ENCODE measurements around the gene C6orf52. TPM values are rescaled to one million over a fixed set of nuclear protein-coding genes. Genes with fewer than 3 reads are reported as not detected.
"Not testable (repeated sequence)": the region's sequence is repeated elsewhere in the genome, so short reads cannot be mapped to it uniquely, and the experiment has no call there.

C6orf52 gene
- total RNA-seq, 1 donor from 2014 or later: not detected

DNA sequence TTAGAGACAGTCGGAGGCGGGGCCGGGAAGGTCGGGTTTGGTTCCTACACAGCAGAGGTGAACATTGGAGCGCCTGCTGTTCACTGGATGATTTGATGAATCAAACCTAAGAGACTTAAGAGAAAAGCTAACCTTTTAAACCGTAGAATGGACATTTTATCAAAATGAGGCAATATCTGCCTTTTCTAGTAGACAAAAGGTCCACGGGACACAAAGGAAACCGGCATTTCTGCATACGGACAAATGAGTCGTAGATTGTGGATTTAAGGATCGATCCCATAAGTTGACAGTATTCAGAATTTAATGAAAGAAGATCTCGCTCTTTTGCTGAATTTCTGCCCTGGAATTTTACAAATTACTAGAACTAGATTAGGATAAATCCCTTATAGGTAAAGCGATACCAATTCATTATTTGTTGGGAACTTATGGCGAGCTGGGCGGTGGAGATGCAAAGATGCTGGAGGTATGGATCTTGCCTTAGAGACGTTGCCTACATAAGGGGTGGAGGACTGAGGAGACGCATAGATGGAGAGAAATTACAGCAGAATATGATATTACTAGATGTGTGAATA is 756 bp upstream of the C6orf52 start:
- no peak for DNase-seq

DNA sequence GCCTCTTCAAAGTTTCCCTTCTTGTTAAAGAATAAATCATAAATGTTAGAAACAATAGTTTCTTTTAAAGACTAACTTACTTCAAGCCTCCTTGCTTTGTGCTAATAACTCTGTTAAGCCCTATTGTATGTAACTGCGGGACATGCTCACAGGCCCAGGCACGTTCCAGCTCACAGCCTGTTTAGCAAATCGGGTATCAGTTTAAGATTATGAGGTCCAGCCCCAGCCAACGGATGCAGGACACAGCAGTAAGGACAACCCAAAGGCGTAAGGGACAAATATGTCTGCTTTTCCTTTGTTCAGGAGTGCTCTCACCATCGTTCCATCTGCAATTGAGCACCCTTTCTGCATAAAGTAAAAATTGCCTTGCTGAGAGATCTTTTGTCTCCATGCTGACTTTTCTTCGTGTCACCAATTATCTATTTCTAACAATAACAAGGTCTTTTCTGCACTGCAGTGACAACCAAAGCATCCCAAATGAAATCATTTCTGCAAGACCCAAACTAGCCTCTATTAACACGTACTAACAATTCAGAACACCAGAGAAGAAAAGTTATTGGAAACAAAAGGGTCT is 1.4 kb downstream of the C6orf52 start:
- DNase-seq: no peak

DNA sequence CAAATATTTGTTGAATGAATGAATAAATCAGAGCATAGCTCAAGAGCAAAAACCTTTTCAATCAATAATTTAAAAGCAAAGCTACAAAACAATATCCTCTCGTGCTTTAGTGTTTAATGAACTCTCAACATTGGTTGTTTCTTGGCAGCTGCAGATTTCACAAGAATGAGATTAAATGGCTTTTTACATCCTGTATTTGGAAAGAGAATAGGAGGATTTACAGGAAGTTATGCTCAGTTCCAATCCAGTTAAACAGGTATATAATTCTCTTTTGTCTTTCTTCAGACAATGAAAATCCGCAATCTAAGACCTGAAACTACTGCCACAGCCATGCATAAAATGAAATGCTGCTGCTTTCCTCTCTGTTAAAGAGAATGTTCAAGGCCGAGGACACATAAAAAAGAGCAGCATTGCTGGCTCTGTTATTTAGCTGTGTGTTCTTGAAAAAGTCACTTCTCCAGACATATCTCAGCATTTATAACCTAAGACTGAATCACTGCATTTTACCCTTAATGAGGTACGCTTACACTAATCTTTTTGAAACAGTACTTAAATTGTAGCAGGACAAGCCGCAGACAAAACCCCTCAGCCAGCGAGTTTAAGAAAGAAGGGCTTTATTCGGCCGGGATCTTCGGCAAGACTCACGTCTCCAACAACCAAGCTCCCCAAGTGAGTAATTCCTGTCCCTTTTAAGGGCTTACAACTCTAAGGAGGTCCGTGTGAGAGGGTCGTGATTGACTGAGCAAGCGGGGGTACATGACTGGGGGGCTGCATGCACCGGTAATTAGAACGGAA is 3.6 kb downstream of the C6orf52 start:
- no peak for DNase-seq

DNA sequence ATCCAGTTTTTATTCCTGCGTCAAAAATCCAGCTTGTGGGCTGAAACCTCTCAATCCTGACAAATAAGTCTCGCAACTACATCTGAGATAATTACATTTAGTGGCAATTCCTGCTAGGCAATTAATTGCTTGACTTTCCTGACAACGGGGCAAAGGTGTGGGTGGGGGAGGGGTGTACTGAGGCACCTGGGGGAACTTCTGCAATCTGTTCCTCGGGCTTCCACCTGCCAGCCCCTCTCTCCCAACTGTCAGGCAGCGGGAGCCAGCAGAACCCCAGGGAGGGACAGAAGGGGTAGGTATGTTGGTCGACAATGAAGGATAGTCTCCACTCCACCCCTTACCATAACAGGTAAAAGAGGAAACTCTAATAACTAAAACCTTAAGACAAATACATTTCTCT is 6.8 kb downstream of the C6orf52 start:
- DNase-seq: no peak

DNA sequence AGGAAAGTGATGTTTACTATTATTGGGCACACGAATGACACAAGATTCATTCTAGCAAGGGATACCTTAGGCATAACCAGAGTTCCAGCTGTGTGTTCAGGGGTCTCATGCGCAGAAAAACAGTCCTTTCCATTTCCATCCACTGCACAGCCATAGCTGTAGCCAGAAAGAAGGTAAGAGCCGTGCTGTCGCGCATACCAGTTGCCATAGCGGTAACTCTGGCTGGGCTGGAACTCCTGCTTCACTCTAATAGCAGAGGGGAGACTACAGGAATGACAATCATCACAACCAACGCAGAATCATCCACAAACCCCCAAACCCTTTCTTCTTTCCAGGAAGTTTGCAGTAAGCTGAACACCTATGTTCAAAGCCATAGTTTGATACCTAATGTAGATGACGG is 7.5 kb downstream of the C6orf52 start:
- no peak for DNase-seq

DNA sequence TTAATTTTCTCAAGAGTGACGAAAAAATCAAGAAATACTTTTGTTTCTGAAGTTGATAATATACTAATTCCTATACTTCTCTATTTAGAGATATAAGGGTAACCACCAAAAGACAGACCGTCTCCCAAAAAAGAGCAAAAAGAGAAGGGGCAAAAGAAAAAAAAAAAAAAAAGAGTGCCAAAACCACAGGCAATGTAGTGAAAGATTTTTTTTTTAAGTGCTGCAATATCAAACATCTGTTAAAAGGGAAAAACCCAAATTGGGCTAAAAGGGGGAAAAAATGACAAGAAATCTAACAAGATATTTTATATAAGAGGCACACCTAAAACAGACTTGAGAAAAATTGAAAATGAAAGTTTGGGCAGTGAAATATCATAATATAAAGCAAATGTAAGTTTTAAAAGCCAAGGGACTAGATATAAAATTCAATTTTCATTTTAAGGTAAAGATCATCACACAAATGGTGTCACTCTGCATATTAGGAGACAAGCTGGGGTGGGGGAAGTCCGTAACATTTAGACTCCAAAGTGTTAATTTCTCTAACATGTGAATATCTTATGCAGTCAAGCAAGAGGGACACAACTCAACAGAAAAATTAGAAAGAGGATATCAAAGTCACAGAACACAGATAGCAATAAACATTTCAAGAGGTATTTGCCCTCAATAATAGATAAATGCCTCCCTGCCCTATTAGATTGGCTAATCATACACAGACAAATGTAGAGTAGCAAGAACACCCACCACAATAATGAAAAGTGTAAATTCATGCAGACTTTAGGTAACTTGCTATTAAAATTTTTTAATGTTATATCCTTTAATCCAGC is 9.1 kb downstream of the C6orf52 start:
- no peak for DNase-seq

DNA sequence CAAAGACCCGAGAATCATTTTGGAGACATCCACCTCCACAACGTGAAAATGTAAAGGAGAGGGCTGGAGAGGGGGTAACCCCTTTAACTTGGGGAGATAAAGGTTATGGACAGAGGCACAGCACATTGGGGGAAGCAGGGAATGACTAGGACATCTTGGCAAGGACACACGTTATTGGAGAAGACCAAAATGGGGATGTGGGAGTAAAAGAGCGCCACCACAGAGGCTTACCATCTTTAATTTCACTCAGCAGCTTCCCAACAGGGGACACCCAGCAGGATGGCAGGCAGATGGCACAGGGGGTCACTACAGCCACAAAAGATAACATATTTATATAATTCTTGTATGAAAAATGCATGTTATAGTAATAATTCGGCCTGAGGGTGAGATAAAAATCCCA is 9.8 kb downstream of the C6orf52 start:
- DNase-seq: no peak

DNA sequence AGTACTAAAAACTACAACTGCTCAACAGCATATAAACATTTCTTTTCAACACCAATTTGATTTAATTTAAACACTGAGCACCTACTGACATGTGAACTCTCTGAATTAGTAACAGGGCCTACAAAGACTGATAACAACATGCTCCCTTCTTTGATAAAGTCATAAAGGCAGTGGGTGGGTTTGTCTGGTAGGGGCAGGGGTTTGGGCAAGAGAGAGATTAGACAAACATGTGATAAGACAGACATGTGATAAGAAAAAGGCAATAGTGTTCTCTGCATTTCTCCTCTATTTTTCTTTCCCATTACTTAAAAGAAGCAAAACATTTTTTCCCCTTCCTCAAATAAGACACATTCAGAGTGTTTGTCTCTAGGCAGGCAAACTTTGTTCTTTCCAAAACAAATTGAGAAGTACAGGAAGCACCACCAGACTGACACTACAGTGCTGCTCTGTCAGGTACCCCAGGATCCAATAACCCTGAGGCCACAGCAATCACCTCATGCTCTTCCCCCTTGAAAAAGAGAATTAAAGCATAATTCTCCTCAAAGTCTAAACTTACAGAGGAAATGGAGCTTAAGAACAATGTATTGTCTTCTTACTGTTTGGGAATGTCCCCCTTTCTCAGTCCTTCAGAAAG is 11.9 kb downstream of the C6orf52 start:
- no peak for DNase-seq

DNA sequence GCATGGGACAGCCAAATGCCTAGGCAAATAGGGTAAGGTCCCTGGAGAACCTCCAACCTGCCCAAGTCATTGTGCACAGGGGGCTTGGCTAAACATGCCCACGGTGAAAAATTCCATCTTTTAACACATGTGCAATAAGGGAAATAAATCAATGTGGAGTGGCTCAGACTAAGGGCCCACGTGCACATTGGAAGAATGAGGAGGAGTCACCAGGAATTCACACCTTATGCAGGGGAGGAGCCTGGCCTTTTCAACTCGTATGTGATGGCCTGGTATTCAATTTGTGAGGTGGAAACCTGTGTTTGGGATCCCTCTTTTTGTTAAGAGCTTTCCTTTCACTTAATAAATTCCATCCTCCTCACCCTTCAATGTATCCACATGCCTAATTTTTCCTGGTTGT is 12.6 kb downstream of the C6orf52 start:
- DNase-seq: no peak

DNA sequence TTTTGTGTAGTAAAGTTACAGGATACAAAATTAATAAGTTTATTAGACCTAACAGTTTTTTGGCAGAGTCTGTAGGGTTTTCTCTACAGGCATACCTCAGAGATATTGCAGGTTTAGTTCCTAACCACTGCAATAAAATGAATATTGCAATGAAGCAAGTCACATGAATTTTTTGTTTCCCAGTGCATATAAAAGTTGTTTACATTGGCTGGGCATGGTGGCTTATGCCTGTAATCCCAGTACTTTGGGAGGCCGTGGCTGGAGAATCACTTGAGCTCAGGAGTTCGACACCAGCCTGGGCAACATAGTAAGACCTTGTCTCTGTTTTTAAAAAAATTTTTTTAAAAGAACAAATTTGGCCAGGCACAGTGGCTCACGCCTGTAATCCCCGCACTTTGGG is 16.0 kb downstream of the C6orf52 start:
- DNase-seq: no peak

DNA sequence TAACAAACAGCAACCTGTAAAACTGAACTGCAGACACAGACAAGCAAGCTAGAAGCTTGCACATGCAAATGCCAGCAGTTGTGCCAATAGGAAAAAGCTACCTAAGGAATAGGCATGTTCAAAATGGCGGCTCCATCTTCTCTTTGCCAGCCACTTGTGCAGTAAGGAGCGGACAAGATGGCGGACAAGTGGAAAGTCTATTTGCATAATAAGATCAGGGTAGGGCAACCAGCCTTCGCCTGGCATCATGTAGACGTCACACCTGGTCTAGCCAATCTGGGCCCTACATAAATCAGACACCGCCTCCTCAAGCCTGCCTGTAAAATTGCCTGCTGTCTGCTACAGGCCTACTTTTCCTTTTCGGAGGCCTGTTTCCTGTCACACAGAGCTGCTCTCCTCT is 18.0 kb downstream of the C6orf52 start:
- DNase-seq: no peak

DNA sequence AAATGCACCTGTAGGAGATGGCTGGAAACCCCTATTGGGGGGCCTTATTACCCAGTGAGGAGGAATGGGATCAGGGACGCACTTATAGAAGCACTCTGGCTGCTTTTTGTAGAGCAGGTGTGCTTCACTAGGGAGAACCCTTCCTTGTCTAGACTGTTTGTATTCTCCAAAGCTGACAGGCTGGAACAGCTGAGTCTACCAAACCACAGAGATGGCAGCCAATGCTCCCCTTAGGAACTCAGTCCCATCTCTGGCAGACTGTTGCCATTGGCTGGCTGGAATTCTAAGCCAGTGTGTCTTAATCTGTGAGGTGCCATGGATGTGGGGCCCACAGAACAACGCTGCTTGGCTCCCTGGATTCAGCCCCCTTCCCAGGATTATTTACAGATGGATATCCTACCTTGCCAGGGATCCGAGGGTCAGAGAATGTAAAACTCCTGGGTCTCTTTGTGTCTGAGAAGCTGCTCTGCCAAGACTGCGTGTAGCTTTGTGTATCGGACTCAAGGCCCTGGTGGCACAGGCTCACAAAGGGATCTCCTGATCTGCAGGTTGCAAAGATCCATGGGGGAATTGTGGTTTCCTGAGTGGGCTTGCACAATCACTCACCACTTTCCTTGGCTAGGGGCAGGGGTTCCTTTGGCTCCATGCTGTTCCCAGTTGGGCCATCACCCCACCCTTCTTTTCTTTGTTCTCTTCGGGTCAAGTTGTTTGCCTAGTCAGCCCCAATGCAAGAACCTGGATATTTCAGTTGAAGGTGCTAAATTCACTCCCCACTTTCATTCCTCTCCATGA is 26.1 kb downstream of the C6orf52 start:
- no peak for DNase-seq

DNA sequence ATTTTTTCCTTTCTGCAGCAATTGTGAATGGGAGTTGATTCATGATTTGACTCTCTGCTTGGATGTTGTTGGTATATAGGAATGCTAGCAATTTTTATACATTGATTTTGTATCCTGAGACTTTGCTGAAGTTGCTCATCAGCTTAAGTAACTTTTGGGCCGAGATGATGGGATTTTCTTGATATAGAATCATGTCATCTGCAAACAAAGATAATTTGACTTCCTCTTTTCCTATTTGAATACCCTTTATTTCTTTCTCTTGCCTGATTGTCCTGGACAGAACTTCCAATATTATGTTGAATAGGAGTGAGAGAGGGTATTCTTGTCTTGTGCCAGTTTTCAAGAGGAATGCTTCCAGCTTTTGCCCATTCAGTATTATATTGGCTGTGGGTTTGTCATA is 28.8 kb downstream of the C6orf52 start:
- DNase-seq: not testable (repeated sequence)

DNA sequence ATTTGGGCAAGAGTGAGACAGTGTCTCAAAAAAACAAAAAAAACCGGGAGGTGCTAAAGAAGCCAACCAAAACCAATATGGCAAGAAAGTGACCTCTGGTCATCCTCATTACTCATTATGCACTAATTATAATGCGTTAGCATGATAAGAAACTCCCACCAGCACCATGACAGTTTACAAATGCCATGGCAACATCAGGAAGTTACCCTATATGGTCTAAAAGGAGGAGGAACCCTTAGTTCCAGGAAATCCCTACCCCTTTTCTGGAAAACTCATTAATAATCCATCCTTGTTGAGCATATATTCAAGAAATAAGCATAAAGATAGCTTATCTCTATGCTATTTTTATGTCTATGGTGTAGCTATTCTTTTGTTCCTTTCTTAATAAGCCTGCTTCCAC is 31.7 kb downstream of the C6orf52 start:
- DNase-seq: no peak

DNA sequence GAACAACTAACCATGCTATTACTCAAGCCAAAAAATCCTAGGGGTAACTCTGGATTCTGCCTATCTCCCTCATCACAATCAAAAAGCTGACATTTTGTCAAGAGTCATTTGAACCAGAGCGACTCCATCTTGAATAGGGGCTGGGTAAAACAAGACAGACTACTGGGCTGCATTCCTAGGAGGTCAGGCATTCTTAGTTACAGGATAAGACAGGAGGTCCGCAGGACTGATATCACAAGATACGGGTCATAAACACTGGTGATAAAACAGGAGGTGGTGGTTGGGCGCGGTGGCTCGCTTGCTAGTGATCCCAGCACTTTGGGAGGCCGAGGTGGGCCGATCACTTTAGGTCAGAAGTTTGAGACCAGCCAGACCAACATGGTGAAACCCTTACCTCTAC is 32.2 kb downstream of the C6orf52 start:
- no peak for DNase-seq

DNA sequence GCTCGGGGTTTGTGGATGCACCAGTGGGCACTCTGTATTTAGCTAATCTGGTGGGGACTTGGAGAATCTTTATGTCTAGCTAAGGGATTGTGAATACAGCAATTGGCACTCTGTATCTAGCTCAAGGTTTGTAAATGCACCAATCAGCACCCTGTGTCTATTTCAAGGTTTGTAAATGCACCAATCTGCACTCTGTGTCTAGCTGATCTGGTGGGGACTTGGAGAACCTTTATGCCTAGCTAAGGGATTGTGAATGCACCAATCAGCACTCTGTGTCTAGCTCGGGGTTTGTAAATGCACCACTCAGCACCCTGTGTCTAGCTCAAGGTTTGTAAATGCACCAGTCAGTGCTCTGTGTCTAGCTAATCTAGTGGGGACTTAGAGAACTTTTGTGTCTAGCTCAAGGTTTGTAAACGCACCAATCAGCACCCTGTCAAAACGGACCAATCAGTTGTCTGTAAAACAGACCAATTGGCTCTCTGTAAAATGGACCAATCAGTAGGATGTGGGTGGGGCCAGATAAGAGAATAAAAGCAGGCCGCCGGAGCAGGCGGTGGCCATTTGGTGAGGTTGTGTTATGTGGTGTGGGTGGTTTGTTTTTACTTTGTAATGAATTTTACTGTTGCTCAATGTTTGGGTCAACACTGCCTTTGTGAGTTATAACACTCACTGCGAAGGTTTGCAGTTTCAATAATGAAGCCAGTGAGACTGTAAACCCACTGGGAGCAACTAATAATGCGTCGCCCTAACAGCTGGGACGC is 33.8 kb downstream of the C6orf52 start:
- not testable (repeated sequence) for DNase-seq

DNA sequence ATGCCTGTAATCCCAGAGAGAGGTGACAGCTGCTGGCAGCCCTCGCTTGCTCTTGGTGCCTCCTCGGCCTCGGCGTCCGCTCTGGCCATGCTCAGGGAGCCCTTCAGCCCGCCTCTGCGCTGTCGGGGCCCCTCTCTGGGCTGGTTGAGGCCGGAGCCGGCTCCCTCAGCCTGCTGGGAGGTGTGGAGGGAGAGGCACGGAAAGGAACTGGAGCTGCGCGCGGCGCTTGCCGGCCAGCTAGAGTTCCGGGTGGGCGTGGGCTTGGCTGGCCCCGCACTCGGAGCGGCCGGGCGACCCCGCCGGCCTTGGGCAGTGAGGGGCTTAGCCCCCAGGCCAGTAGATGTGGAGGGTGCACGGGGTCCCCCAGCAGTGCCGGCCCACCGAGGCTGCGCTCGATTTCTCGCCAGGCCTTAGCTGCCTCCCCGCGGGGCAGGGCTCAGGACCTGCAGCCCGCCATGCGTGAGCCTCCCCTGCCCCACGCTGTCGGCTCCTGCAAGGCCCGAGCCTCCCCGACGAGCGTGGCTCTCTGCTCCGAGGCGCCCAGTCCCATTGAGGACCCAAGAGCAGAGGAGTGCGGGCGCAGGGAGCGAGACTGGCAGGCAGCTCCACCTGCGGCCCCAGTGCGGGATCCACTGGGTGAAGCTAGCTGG is 34.6 kb downstream of the C6orf52 start:
- no peak for DNase-seq

DNA sequence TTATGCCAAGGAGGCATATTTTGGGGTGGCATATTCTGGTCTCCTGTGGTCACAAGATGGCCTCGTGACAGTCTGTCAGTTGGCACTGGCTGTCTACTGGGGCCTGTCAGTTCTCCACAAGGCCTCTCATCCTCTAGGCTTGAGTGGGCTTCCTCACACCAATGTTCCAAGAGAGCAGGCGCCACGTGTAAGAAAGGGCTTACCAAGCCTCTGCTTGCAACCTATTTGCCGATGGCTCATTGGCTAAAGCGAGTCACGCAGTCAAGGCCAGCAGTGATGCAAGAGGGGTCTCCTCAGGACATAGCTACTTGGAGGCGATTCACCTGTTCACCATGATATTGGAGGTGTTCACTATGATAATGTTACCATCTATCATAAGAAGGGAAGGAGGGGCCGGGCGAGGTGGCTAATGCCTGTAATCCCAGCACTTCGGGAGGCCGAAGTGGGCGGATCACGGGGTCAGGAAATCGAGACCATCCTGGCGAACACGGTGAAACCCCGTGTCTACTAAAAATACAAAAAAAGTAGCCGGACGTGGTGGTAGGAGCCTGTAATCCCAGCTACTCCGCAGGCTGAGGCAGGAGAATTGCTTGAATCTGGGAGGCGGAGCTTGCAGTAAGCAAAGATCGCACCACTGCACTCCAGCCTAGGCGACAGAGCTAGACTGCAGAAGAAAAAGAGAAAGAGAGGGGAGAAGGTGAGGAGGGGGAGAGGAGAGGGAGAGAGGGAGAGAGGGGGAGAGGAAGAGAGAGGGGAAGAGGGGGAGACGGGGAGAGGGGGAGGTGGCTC is 35.3 kb downstream of the C6orf52 start:
- DNase-seq: no peak

DNA sequence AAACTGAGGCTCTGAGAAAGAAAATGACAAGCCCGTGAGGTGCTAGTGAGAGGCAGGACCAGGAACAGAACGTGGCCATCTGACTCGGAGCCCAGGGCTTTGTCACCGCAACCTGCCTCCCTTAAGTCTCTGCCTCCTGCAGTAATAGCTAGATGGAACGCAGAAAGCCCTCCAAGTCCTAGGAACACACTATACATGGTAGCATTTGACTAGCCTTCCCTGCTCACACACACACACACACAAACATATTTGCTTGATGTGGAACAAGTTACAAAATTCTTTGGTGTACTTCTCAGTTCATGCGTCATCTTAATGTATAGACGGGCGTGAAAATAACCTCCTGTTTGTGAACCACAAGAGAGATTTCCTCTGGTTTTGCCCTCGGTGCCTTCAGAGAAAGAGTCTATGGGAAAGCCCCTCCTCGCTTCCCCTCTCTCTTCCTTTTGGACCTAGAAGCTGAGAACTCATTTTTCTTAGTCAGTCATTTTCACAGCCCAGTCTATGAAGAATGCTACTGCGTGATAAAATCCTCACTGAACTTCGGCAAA is 38.8 kb downstream of the C6orf52 start:
- DNase-seq: no peak

Data from skin of body (tissue), 2 donors.